Femur (tissue), 1 donor: Measurements from ENCODE around the gene CCDC51.

Experiments used
- DNase-seq: peaks from one replicate; pipeline ENCODE4 v3.0.0-alpha.2; 2017

The CCDC51 gene

DNA sequence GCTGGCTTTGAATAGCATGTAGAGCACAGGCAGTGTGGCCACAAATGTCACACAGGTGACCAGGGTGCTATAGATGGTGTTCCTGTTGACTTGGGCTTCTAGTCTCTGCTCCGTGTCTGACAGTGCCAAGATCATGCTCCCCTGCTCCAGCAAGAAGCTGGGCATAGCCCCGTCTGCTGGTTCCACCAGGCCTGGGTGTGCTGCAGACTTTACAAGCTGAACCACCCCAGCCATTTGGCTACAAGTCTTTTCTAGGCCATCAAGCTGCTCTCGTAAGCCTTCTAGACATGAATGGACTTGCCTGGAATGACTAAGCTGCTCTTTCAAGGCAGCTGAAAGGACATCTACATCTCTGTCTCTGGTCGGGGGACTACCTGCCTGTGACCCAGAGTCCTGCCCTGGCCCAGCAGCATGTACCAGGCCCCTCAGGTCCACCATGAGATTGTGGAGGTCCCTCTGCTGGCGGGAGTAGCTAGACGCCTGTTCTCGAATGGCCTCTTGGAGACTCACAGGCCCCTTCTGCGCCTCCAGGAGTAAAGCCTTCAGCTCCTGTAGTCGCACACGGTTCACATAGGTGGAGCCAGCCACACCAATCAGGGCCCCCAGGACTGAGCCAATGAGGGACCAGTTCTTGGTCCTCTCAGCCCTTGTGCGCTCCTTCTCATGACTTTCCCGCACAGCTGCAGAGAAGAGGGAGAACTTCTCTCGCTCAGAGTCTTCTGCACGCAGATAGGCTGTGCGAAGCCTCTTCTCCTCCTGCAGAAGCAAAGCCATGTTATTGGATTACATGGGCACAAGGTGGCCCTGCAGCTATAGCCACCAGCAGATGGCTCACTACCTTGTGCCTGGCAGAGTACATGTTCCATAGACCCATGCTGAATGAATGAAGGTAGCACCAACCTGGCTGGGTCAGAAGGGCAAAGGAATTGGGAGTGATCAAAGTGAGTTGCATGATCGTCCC, 7.2 kb downstream of the CCDC51 start:
- DNase-seq = no peak

DNA sequence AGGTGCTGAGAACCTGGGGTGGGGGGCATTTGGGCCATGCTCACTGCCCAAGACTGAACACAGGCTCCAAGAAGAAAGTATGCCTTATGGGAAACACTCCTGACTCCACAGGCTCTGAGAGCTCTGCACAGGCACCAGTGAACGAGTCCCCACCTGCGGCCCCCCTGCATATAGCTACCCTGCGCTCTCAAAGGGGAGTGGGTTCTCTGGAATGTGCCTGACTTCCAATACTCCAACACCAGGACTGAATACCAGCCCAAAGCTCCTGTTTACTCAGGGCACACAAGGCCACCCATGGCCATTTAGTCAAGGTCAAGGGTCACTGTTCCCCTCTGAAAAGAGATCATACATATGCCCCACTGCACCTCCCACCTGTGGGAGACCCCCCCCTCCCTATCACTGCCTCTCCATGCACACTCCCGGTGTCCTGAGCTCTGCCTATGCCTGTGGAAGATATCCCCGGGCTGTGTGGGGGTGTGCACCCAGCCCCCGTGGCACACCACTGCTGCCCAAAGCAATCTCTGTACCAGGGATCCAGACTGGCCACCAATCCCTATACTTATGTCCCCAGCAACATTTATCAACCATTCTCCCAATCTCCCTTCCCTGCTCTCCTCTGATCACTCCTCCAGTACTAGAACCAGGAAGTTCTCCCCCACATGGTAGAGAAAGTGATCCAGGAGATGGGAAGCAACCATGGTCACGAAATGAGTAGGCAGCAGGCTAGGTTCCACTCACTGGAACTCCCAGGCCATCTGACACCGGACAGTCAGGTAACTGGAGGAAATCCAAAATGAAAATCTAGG, 8.5 kb downstream of the CCDC51 start:
- DNase-seq = no peak

GRCh38 chr3:48430708-48431101, 9.2 kb downstream of the CCDC51 start:
- no peak for DNase-seq

DNA sequence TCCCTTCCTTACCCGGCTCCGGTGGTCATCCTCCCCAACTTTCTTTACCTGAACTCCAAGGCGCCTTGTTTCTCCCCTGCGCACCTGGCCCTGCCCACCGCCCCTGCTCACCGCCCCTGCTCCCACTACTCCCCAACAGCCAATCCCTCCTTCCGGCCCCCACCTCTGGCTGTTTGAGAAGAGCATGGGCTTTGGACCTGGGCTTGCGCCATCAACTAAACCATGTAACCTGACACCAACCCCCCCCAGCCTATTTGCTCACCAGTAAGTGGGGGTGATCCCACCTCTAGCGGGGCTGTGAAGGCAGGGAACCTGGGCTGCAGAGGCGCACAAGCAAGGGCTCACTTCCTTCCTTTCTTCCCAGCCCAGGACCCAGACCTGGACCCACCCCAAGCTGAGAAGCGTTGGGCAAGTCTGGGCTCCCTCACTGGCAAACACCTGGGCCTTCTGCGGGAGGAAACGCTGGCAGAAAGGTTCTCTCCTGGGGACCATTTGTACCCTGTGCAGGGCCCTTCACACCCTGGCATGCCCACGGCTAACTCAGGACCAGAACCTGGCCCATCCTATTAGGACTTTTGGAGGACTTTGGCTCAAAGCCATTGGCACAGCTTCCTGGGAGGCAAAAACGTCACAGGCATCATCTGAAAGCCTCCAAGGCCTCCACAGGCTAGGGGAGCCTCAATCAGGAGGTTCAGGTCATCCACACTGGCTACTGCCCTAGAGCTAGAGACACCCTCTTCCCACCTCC, 9.8 kb downstream of the CCDC51 start, which contains the start of gene PLXNB1:
Gene PLXNB1, minus strand, starts transcription at position 127 of the 748 bp plus-strand sequence. CDS start 5,475 bp downstream, outside the sequence.
- peak; percentile 71 for DNase-seq

- DNase-seq = peak; percentile 64
Observed at GRCh38 chr3:48429317-48429959, 10.5 kb downstream of the CCDC51 start.

DNA sequence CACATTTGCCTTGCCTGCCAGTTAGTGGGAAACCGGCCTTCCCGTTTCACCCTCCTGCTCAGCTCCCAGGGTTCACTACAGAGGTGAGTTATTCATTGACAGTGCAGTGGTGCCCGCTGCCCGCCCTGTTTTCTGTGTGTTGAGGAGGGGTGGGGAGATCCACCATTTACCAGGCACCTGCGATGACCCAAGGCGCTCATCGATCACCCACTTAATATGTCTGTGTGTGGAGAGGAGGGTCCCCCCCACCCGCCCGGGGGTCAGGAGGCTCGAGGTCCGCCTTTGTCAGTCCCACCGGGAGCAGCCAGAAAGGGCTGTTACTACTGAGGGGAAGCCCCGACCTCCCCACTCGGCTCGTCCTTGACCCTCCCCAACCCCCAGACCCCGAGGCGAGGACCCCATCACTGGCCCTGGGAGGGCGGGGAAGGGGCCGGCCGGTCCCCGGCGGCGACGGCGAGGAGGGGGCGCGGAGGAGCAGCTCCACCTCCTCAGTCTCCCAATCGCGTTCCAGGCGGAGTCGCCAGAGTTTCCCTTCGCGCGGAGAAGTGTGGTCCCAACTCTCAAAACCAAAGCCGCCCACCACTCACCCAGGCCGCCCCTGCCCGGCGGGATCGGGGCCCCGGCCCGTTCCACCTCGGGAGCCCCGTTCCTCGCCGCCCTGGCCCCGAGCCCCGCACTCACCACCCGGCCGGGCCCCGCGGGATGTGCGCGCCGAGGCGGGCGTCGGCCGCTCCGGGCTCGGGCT, 11.2 kb downstream of the CCDC51 start:
- DNase-seq = peak; percentile 75

DNA sequence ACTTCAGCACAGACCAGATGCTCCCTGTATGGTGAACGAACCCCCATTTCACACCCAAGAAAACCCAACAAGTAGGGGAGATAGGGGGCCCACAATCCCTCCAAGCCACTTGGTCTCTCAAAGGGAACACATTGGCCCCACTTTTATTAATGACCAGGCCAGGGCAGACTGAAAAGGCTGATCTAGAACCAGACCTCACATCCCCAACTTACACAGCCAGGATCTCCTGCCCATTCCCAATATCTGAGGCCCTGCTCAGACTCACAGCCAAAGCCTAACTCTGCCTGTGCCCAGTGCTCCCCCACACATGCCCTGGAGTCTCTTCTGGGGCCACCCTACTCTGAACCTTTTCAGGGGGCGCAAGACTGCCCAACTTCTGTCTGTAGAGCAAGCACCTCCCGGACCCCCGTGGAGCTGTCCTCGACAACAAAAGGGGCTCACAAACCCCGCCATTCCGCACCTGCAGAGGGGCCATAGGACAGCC, 11.8 kb downstream of the CCDC51 start:
- DNase-seq = no peak

DNA sequence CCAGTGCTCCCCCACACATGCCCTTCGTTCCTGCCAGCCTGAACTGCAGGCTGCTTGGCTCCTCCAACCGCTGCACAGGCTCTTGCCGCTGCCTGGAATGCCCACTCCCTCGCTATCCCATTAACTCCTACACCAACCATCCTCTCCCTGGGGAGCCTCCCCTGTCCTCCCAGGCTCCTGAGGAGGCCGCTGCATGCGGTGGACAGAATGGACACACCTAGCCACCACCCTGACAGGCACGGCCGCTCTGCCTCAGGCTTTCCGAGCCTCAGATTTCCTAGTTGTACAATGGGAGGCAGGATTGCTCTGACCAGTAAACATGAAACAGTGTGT, 12.3 kb downstream of the CCDC51 start:
- DNase-seq = no peak

DNA sequence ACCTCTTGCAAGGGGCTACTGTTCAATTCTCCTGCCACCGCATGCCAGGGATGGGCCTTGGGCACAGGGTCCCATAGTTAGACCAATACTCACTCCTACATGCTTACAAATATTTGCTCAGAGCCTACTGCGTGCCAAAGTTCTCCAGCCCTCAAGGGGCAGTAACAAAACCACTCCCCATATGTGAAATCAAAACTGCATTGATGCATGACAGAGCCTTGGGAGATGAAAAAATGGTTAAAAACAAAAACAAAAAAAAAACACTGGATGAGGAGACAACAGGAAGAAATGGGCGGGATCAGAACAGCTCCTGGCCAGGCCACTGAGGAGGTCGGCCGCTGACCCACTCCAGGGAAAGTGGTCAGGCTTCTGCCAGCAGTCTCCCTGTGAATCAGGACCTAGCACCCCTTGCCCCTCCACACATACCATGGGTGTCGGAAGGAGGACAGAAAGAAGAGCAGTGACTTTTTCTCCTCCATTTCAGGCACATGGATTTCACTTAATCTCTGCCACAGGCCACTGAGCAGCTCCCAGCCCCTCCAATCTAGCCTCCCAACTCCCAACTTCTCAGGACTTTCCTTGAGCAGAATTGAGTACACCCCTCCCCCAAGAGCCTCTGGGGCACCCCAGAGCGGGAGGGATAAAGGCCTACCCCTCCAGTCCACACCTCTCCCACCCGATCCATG, 12.8 kb downstream of the CCDC51 start:
- no peak for DNase-seq

DNA sequence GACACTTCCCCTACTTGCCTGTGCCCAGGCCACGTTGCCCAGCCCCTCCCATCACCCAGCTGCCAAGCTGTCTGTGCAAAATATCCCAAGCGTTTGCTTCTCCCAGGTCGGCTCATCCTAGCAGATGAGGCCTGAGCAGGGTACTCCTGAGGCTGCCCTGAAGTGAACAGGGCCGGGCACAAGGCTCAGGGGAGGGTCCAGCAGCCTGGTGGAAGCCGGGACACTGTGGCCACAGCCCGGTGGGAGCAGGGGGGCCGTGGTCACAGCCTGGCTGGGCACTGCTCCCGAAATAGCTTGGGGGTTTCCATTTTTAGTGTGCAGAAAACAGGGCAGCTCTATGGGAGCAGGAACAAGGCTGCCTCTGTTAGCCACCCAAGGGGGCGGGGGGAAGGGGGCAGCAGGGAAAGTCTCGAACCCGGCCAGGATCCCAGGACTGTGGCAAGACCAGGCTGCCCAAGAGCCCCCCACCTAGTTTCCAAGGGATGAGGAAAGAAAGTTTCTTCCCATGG, 13.5 kb downstream of the CCDC51 start:
- DNase-seq = peak; percentile 84

- DNase-seq = no peak
Observed at GRCh38 chr3:48425281-48425812, 14.6 kb downstream of the CCDC51 start.

- no peak for DNase-seq
Observed at GRCh38 chr3:48423883-48424695, 15.8 kb downstream of the CCDC51 start.

DNA sequence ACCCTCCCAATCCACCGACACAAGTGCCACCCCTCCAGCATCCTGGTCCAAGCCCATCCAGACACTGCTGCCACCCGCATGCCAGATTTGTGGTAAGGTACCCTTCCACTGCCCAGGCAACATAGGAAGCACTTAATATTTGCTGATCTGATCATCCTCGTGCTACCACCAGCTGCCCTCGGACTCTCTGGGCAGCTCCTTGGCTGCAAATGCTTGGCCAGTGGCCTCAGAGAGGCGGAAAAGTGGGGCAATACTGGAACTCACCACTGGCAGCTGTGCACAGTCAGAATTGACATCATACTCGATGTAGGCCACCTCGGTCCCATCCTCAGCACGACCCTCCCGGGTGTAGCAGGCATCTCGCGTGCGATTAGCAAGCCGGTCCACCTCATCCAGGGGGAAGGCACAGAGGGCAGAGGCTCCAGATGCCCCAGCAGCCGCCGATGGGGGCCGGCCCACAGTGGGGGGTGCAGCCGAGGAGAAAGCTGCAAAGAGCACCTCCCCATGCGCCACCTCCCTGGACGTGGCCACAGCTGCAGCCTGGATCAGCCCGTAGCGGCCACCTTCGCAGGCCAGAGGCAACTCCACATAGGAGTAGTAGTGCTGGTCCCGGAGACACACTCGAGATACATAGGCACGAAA, 16.6 kb downstream of the CCDC51 start:
- DNase-seq = no peak

GRCh38 chr3:48422681-48423080, 17.2 kb downstream of the CCDC51 start:
- no peak for DNase-seq

- DNase-seq = no peak
Observed at GRCh38 chr3:48422272-48422671, 17.6 kb downstream of the CCDC51 start.

- DNase-seq = no peak
Observed at GRCh38 chr3:48420561-48420960, 19.4 kb downstream of the CCDC51 start.

DNA sequence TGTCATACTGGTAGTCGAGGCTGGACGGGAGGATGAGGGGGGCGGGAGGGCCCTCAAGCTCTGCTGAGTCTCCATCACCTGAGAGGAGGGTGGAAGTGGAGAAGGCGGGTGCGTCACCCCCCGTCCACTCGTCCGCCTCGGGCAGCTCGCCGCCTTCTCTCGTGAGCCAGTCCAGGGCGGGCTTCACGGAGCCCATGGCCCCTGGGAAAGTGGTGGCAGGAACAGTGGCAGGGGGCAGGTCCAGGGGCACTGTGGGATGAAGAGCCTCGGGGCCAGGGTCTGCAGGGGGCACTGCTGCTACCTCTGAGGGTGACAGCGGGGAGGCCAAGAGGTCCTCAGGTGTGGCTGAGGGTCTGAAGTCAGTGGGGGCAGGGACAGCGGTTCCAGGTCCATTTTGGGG, 20.3 kb downstream of the CCDC51 start:
- no peak for DNase-seq

- no peak for DNase-seq
Observed at GRCh38 chr3:48419149-48419548, 20.8 kb downstream of the CCDC51 start.

DNA sequence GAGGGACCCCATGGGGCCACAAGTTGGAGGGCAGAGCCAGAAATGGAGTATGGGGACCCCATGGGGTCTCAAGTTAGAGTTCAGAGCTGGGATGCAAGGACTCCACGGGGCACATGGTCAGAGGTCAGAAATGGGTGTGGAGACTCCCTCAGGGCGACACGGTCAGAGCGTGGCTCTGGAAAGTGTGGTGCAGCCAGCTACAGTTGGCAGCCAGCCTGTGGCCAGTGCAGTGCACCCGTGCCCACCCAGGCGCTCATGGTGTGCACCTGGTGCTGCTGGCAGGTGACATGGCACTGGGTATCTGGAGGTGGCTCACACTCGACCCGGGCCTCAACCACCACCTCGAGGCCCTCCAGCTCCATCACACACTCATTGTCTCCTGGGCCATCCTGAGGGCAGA, 21.3 kb downstream of the CCDC51 start:
- no peak for DNase-seq
